Measurements from ENCODE around the gene ATXN1L.

Gene ATXN1L

DNA sequence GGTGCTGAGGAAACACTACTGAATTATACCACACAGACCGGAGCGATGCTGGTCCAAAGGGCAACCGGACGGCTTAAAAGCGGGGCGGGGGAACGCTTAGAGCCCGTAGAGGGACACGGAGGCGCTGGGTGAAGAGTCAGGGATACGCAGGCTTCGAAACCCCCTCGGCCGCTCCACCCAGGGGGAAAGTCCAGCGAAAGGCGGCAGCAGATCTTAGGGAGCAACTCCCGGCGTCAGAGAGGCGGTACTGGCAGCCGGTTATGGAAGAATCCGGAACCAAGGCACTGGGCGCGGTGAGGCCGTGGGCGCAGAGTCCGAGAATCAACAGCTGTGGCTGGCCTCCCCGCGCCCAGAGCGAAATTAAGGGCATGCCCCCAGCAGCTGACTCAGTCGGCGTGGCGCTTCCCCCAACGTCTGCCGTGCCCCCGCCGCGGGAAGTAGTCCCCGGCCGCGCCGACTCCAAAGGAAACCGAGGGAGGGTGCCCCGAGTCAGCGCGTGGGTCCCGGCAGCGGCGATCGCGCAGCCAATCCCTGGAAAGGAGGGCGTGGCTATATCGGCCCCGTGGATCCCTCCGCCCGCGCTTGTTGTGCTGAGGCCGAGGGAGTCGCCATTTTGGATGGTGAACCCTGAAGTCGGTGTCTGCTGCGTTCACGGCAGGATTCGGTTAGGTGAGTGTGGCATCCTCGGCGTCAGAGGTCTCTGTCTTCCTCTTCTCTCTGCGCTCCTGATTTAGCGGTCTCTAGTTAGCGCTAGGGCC, 49.3 kb downstream of the ATXN1L start, which contains the start of gene IST1:
TSS of gene IST1 (plus strand) at position 611 of the 758 bp plus-strand sequence. CDS start 20,110 bp downstream, outside the sequence.
- TF ChIP-seq, protein P1, sequence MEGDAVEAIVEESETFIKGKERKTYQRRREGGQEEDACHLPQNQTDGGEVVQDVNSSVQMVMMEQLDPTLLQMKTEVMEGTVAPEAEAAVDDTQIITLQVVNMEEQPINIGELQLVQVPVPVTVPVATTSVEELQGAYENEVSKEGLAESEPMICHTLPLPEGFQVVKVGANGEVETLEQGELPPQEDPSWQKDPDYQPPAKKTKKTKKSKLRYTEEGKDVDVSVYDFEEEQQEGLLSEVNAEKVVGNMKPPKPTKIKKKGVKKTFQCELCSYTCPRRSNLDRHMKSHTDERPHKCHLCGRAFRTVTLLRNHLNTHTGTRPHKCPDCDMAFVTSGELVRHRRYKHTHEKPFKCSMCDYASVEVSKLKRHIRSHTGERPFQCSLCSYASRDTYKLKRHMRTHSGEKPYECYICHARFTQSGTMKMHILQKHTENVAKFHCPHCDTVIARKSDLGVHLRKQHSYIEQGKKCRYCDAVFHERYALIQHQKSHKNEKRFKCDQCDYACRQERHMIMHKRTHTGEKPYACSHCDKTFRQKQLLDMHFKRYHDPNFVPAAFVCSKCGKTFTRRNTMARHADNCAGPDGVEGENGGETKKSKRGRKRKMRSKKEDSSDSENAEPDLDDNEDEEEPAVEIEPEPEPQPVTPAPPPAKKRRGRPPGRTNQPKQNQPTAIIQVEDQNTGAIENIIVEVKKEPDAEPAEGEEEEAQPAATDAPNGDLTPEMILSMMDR (IDR thresholded peaks at IDR 0.05; ENCODE audit: insufficient read depth, missing control alignments), result no peak
- DNase-seq (ENCODE audit: insufficient read length, low spot score), result peak; percentile 63
- FAIRE-seq, result no peak

- TF ChIP-seq, protein P1 (IDR thresholded peaks at IDR 0.05; ENCODE audit: insufficient read depth, missing control alignments), result no peak
- no peak for FAIRE-seq
Observed at GRCh38 chr16:71895679-71896365, 50.0 kb downstream of the ATXN1L start.

DNA sequence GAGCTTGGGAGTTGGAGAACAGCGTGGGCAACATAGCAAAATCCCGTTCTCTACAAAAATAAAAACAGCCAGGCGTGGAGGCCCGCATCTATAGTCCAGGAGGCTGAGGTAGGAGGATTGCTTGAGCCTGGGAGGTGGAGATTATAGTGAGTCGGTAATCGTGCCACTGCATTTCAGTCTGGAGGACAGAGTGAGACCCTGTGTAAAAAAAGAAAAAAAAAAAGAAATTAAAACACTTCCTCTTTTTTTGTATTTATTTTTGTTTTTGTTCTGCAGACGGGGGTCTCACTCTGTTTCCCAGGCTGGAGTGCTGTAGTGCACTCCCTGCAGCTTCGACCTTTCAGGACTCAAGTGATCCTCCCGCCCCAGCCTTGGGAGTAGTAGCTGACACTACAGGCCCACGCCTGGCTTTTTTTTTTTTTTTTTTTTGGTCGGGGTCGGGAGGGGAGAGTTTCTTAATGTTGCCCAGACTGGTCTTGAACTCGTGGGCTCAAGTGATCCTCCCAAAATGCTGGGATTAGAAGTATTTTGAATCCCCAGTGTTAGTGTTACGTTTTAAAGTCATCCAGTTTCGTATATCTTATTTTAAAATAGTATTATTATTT, 51.1 kb downstream of the ATXN1L start:
- DNase-seq (ENCODE audit: insufficient read length, low spot score) (no peak), FAIRE-seq (no peak)
- TF ChIP-seq, protein P1 (IDR thresholded peaks at IDR 0.05; ENCODE audit: insufficient read depth, missing control alignments), result no peak

More at GRCh38 chr16:71895679-71896365, 50.0 kb downstream of the ATXN1L start:
- no peak for DNase-seq (ENCODE audit: insufficient read length, low spot score)

DNA sequence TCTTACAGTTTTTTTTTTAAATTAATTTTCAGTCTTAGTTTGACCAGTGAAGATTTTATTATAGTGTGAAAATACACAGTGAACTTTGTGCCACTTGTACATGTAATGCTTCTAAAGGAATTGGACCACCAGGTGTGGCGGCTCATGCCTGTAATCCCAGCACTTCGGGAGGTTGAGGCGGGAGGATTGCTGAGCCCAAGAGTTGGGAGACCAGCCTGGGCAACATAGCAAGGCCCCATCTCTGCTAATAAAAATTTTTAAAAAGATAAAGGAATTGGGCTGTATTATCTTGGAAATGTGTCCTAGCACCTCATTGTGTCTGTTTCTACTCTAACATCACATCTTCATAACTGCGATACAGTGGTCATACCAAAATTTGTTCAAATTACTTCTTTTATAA, 53.4 kb downstream of the ATXN1L start:
- FAIRE-seq (no peak), DNase-seq (ENCODE audit: insufficient read length, low spot score) (no peak)
- TF ChIP-seq, protein P1 (IDR thresholded peaks at IDR 0.05; ENCODE audit: insufficient read depth, missing control alignments), result no peak

GRCh38 chr16:71902656-71903365, 57.0 kb downstream of the ATXN1L start:
- FAIRE-seq, result no peak
- TF ChIP-seq, protein P1 (IDR thresholded peaks at IDR 0.05; ENCODE audit: insufficient read depth, missing control alignments), result no peak
- no peak for DNase-seq (ENCODE audit: insufficient read length, low spot score)

DNA sequence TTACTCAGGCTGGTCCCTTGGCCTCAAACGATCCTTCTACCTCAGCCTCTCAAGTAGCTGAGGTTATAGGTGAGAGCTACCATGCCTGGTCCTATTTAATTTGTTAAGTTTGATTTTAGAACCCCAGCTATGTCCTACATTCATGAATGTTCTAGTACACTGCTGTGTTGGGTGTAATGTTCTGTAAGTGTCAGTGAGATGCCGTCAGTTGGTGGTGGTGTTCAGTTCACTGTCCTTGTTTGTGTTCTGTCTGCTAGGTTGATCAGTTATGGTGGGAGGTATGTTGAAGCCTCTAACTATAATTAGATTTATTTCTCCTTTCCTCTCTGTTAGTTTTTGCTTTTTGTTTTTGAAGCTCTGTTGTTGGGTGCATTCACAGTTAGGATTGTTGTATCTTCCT, 57.8 kb downstream of the ATXN1L start:
- DNase-seq (ENCODE audit: insufficient read length, low spot score), result no peak
- TF ChIP-seq, protein P1 (IDR thresholded peaks at IDR 0.05; ENCODE audit: insufficient read depth, missing control alignments), result no peak
- FAIRE-seq, result no peak
